Mammary epithelial cell (primary cell): ENCODE data around the gene P4HA3.

Experiments
- CTCF ChIP-seq, 2 donors: IDR thresholded peaks in 1 of 2; conservative IDR thresholded peaks in 1 of 2; 2 replicates each; pipeline ENCODE4 v1.5.1; 2011 to 2012; ENCODE audit warnings: inconsistent platforms in 2 of 2, low read length in 2 of 2, mild to moderate bottlenecking in 2 of 2, control low read depth in 1 of 2, low read depth in 1 of 2; ENCODE audit not compliant: insufficient read depth in 1 of 2; ENCODE audit errors: extremely low read depth in 1 of 2
- EZH2 ChIP-seq: IDR thresholded peaks from 2 replicates; pipeline ENCODE4 v1.6.1; 2012; ENCODE audit warnings: low read length, inconsistent platforms, borderline replicate concordance

DNA sequence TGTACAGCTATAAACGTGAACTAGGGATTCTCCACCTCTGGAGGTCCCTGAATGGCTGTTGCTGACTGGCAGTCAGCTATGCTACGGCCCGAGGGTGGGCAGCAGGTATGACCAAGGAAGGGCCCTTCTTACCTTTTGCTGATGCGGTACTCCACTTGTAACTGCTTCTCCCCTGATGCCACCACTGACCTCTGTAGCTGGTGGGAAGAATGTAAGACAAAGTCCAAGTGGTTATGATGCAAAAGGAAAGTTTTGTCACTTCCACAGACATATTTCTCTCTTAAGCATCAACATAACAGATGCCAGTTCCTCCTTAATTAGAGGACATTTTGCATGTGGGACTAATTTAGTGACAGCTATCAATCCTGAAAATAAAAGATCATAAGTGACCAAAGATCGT, 32.2 kb downstream of the P4HA3 start:
- TF ChIP-seq CTCF (conservative IDR thresholded peaks at IDR 0.05 in 1 of 2, IDR thresholded peaks at IDR 0.05 in 1 of 2; ENCODE audit: extremely low read depth in 1 of 2, insufficient read depth in 1 of 2, low read depth in 1 of 2, low read length in 2 of 2) = no peak
- TF ChIP-seq EZH2 = no peak
